Activated naive CD4-positive, alpha-beta T cell treated with anti-CD3 and anti-CD28 coated beads, Interleukin-2, amount 10 ng/mL, durations not matched to agents 7 days and 5 days (primary cell): ENCODE data around the gene RGSL1.
A peak's percentile ranks its signal among the peaks of the same experiment; 100 is the strongest.
"Not testable (repeated sequence)": the region's sequence is repeated elsewhere in the genome, so short reads cannot be mapped to it uniquely, and the experiment has no call there.

Experiments used
- CTCF ChIA-PET: fragments of 350-600 bp; sonication (Branson Sonifier 250); formaldehyde crosslinking; loops from one replicate; lab custom pipeline; 2021; ENCODE audit warnings: antibody characterized with exemption; lab: Charles Lee
- DNase-seq: peaks from one replicate; pipeline ENCODE4 v3.0.0-alpha.2; 2020
- H3K27ac Mint-ChIP-seq: one replicate; pipeline ENCODE4 v1.8.0; 2021; ENCODE audit warnings: mild to moderate bottlenecking, moderate library complexity, mixed read lengths
- H3K27me3 Mint-ChIP-seq: one replicate; pipeline ENCODE4 v1.8.0; 2021; ENCODE audit warnings: mild to moderate bottlenecking, mixed read lengths
- H3K36me3 Mint-ChIP-seq: one replicate; pipeline ENCODE4 v1.8.0; 2021; ENCODE audit warnings: mixed read lengths
- H3K4me1 Mint-ChIP-seq: one replicate; pipeline ENCODE4 v1.8.0; 2021; ENCODE audit warnings: mixed read lengths
- H3K4me3 Mint-ChIP-seq: one replicate; pipeline ENCODE4 v1.8.0; 2021; ENCODE audit warnings: mild to moderate bottlenecking, moderate library complexity, mixed read lengths
- H3K9me3 Mint-ChIP-seq: one replicate; pipeline ENCODE4 v1.8.0; 2021; ENCODE audit warnings: mixed read lengths

The RGSL1 gene

GRCh38 chr1:182428043-182428442, 21.9 kb upstream of the RGSL1 start:
- Mint-ChIP-seq H3K4me3 (no peak overlapping the region), H3K27ac (no peak overlapping the region), H3K9me3 (no peaks in the 10 kb centered on the region), H3K4me1 (peaks cover 16% of the 10 kb centered on the region), H3K36me3 (no peaks in the 10 kb centered on the region), H3K27me3 (peaks cover 7% of the 10 kb centered on the region)
- DNase-seq: no peak
- CTCF ChIA-PET: interaction anchor here (0.9 kb wide), 1 partner anchor 15 kb away, joined by 3 read pairs; no protein-coding TSS in a partner anchor

DNA sequence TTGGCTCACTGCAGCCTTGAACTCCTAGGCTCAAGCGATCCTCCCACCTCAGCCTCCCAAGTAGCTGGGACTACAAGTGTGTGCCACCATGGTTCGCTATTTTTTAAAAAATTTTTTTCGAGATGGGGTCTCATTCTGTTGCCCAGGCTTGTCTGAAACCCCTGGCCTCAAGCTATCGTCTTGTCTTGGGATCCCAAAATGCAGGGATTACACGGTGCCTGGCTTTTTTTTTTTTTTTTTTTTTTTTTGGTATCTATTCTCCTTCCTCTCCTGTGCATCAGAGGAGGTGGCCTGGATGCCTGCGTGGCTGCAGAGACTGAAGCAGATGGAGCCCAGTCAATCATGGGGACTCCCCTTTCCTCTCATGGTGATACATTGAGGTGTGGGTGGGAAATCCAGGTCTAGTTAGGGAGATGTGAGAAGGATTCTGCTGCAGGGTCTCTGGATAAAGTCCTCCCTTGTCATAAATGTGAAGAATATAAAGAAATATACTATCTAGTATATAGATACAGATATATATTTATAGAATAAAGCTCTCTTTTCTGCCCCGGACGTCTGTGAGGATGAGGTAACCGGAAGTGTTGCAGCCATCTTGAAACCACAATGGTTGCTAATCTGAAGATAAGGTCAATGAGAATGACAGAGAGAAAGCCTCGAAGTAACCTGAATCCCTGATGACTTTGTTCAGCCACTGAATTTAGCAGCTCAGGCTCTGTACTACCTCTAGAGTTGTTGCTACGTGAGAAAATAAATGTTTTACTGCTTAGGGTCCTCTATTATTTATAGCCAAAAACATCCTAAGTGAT, 19.5 kb upstream of the RGSL1 start:
- Mint-ChIP-seq H3K36me3 (no peaks in the 10 kb centered on the region), H3K27me3 (peaks cover 8% of the 10 kb centered on the region), H3K27ac (no peak overlapping the region), H3K9me3 (no peaks in the 10 kb centered on the region), H3K4me1 (peaks cover 16% of the 10 kb centered on the region), H3K4me3 (no peak overlapping the region)
- CTCF ChIA-PET: interaction anchor here (1.0 to 1.8 kb wide), 2 partner anchors 34 to 952 kb away, joined by 3 to 4 read pairs; no protein-coding TSS in a partner anchor
- DNase-seq: peak; percentile 61

DNA sequence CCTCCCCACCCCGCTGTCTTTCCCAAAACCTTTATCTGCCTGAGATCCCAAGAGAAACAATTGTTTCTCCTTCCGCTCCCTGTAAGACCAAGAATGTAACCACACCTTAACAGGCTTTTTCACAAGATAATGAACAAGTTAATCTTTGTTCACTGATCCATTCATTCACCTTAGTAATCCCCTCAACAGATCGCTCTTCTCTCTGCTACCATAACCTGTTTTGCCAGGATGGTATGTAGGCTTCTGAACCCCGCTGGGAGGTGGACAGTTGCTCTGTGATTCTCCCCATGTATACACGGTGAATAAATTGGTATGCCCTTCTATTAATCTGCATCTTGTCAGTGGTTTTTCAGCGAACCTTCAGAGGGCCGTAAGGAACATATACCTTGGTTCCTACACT, 18.7 kb upstream of the RGSL1 start:
- no peaks in the 10 kb centered on the region for H3K9me3 Mint-ChIP-seq
- no peak overlapping the region for H3K27ac Mint-ChIP-seq
- H3K4me1 Mint-ChIP-seq: peaks cover 16% of the 10 kb centered on the region
- no peak for DNase-seq
- H3K36me3 Mint-ChIP-seq: no peaks in the 10 kb centered on the region
- H3K27me3 Mint-ChIP-seq: peaks cover 3% of the 10 kb centered on the region
- no peak overlapping the region for H3K4me3 Mint-ChIP-seq
- CTCF ChIA-PET: interaction anchor here (1.0 to 1.8 kb wide), 2 partner anchors 34 to 953 kb away, joined by 3 to 4 read pairs; no protein-coding TSS in a partner anchor

DNA sequence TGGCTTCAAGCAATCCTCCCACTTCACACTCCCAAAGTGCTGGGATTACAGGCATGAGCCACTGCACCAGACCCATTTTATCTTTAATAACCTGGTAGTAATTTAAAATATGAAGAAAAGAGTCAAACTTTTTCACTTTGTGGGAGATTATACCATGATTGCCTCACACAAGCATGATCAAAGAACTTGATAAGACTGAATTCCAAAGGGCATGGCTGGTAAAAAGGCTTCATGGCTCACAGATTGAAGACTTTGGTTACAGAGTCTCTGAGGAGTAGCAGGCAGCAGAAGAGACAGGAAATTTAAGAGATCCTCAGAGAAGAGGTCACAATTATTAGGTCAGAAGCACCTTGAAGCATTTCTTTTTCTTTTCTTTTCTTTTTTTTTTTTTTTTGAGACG, 16.4 kb upstream of the RGSL1 start:
- Mint-ChIP-seq H3K4me1 (peaks cover 19% of the 10 kb centered on the region), H3K27me3 (peaks cover 11% of the 10 kb centered on the region), H3K36me3 (no peaks in the 10 kb centered on the region), H3K27ac (no peak overlapping the region), H3K9me3 (peaks cover 3% of the 10 kb centered on the region), H3K4me3 (no peak overlapping the region)
- no peak for DNase-seq
- CTCF ChIA-PET: no interaction called here

DNA sequence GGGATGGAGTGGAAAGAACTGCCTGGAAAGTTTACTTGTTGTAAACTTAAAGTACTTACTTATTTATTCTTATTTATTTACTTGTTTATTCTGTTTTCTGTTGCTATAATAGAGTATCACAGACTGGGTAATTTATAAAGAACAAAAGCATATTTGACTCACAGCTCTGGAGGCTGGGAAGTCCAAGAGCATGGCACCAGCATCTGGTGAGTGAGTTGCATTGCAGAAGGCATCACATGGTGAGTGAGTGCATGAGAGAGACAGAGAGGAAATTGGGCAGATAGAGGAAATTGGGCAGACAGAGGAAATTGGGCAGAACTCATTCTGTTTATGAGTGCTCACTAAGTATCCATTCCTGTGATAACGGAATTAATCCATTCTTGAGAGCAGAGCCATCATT, 11.6 kb upstream of the RGSL1 start:
- H3K27me3 Mint-ChIP-seq: peaks cover 15% of the 10 kb centered on the region
- H3K4me1 Mint-ChIP-seq: peaks cover 3% of the 10 kb centered on the region
- H3K27ac Mint-ChIP-seq: no peak overlapping the region
- CTCF ChIA-PET: interaction anchor here (0.8 kb wide), 1 partner anchor 61 kb away, joined by 3 read pairs; no protein-coding TSS in a partner anchor
- DNase-seq: no peak
- peaks cover 3% of the 10 kb centered on the region for H3K9me3 Mint-ChIP-seq
- no peak overlapping the region for H3K4me3 Mint-ChIP-seq
- no peaks in the 10 kb centered on the region for H3K36me3 Mint-ChIP-seq

GRCh38 chr1:182441719-182442118, 8.2 kb upstream of the RGSL1 start:
- Mint-ChIP-seq H3K27me3 (peaks cover 17% of the 10 kb centered on the region), H3K9me3 (peaks cover 3% of the 10 kb centered on the region), H3K4me3 (no peak overlapping the region), H3K36me3 (no peaks in the 10 kb centered on the region), H3K4me1 (peaks cover 3% of the 10 kb centered on the region), H3K27ac (no peak overlapping the region)
- CTCF ChIA-PET: no interaction called here
- no peak for DNase-seq

DNA sequence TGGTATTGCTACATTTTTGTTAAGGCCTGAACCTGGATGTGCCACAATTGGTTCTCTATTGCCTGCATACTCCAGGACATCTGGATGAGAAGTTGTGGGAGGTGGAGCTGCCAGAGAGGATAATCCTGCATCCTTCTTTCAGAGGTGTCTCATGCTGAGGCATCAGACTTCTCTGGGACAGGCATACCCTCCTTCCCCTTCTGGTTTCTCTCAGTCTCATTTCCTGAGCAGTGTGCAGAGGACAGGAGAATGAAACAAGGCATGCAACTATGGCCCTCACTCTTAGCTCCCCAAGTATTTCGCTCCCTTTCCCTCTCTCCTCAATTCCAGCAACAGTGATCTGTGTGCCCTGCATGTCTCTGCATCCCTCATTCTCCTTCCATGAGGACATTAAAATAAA, 7.6 kb upstream of the RGSL1 start:
- DNase-seq: no peak
- peaks cover 3% of the 10 kb centered on the region for H3K4me1 Mint-ChIP-seq

DNA sequence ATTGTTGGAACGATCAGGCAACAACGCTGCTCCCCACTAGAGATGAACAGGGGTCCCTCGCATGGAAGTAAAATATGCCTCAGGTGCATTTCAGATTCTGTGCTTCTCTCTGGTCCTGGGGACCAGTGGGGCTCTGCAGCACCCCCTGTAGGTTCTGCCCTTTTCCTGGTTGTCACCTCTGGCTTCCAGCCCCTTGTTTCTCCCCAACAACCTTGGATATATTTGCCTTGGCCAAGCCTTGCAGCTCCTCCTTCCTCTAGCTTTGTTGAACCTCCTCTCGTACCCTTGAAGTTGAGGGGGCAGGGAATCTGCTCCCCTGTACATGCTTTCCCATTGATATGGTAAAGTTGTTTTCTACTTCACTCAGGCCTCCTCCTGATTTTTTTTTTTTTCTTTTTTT, 5.4 kb upstream of the RGSL1 start:
- CTCF ChIA-PET: interaction anchor here (0.7 to 2.0 kb wide), 5 partner anchors 154 to 359 kb away, joined by 3 to 9 read pairs (median 4); no protein-coding TSS in a partner anchor
- no peaks in the 10 kb centered on the region for H3K9me3 Mint-ChIP-seq
- no peaks in the 10 kb centered on the region for H3K4me1 Mint-ChIP-seq
- no peak for DNase-seq
- H3K36me3 Mint-ChIP-seq: no peaks in the 10 kb centered on the region
- H3K4me3 Mint-ChIP-seq: no peak overlapping the region
- no peak overlapping the region for H3K27ac Mint-ChIP-seq
- H3K27me3 Mint-ChIP-seq: peaks cover 13% of the 10 kb centered on the region

More for the DNA sequence above, 7.6 kb upstream of the RGSL1 start:
- CTCF ChIA-PET: no interaction called here
- H3K27ac Mint-ChIP-seq: no peak overlapping the region
- no peak overlapping the region for H3K4me3 Mint-ChIP-seq
- H3K27me3 Mint-ChIP-seq: peaks cover 13% of the 10 kb centered on the region
- H3K36me3 Mint-ChIP-seq: no peaks in the 10 kb centered on the region
- H3K9me3 Mint-ChIP-seq: peaks cover 3% of the 10 kb centered on the region

DNA sequence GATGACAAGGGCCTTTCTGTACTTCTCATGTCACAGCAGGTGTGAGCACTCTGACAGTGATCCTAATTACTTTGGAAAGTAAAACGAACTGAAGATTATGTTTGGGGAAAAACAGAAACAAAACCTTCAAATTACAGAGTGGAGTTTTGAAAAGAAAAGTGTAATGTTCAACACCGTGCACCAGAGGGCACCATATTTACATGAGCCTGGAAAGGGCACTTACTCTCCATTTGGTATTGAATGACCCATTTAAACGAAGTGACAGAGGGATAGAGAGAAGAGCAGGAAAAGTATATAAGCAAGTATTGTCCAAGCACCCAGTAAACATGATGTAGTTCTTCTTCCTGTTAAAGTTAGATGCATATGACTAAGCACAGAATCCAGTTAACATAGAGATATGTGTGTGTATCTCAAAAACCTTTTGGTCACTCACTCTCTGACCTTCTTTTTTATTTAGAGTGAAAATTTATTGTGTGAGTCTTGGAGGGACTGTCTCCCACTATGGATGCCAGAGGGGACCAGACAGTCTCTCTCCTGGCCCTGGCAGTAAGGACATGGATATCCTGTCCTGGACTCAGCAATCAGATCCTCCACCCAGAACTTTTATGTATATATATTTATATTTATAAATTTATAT, 3.8 kb upstream of the RGSL1 start:
- no peak overlapping the region for H3K27ac Mint-ChIP-seq
- no peaks in the 10 kb centered on the region for H3K4me1 Mint-ChIP-seq
- peak; percentile 43 for DNase-seq
- CTCF ChIA-PET: no interaction called here
- H3K27me3 Mint-ChIP-seq: peaks cover 10% of the 10 kb centered on the region
- H3K9me3 Mint-ChIP-seq: no peaks in the 10 kb centered on the region
- no peaks in the 10 kb centered on the region for H3K36me3 Mint-ChIP-seq
- H3K4me3 Mint-ChIP-seq: no peak overlapping the region

- DNase-seq, H3K4me1 Mint-ChIP-seq, H3K9me3 Mint-ChIP-seq, H3K4me3 Mint-ChIP-seq, H3K27ac Mint-ChIP-seq, H3K36me3 Mint-ChIP-seq: not testable (repeated sequence)
- CTCF ChIA-PET: interaction anchor here (0.6 to 1.0 kb wide), 2 partner anchors 146 to 337 kb away, joined by 3 to 4 read pairs; no protein-coding TSS in a partner anchor
- H3K27me3 Mint-ChIP-seq: peaks cover 13% of the 10 kb centered on the region
Measured at GRCh38 chr1:182447124-182447523, 2.8 kb upstream of the RGSL1 start.

GRCh38 chr1:182447660-182448059, 2.3 kb upstream of the RGSL1 start:
- no peak for DNase-seq
- peaks cover 4% of the 10 kb centered on the region for H3K4me1 Mint-ChIP-seq
- H3K27ac Mint-ChIP-seq: no peak overlapping the region
- no peak overlapping the region for H3K4me3 Mint-ChIP-seq
- CTCF ChIA-PET: interaction anchor here (0.6 to 1.0 kb wide), 3 partner anchors 145 to 336 kb away, joined by 3 to 4 read pairs (median 3); no protein-coding TSS in a partner anchor
- no peaks in the 10 kb centered on the region for H3K36me3 Mint-ChIP-seq
- H3K9me3 Mint-ChIP-seq: no peaks in the 10 kb centered on the region
- H3K27me3 Mint-ChIP-seq: peaks cover 13% of the 10 kb centered on the region

GRCh38 chr1:182453631-182454030, 3.7 kb downstream of the RGSL1 start:
- H3K4me3 Mint-ChIP-seq: no peak overlapping the region
- H3K36me3 Mint-ChIP-seq: no peaks in the 10 kb centered on the region
- CTCF ChIA-PET: no interaction called here
- no peaks in the 10 kb centered on the region for H3K9me3 Mint-ChIP-seq
- H3K27me3 Mint-ChIP-seq: peaks cover 6% of the 10 kb centered on the region
- no peak overlapping the region for H3K27ac Mint-ChIP-seq
- H3K4me1 Mint-ChIP-seq: peaks cover 4% of the 10 kb centered on the region
- DNase-seq: no peak

DNA sequence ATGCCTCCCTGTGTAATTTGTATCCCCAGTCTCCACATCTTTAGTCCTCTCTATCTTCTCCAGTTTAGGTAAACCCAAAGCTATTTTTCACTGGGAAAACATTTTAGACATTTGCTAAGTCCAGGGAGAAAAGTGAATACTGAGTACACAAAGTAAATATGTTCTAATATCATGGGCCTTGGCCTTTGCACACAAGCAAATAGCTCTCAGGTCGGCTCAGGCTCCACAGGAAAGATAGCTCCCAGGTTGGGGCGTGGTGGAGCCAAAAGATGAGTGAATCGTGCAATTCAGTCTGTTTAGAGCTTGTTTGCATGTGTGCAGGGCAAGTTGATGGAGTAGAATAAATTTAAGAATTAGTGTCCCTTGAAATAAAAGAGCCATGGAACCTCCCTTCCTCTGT, 7.9 kb downstream of the RGSL1 start:
- H3K27me3 Mint-ChIP-seq: peaks cover 10% of the 10 kb centered on the region
- no peaks in the 10 kb centered on the region for H3K9me3 Mint-ChIP-seq
- no peak overlapping the region for H3K4me3 Mint-ChIP-seq
- no peaks in the 10 kb centered on the region for H3K36me3 Mint-ChIP-seq
- H3K27ac Mint-ChIP-seq: no peak overlapping the region
- CTCF ChIA-PET: no interaction called here
- H3K4me1 Mint-ChIP-seq: no peaks in the 10 kb centered on the region
- DNase-seq: no peak

- Mint-ChIP-seq H3K4me1 (no peaks in the 10 kb centered on the region), H3K27me3 (peaks cover 7% of the 10 kb centered on the region), H3K36me3 (no peaks in the 10 kb centered on the region), H3K4me3 (no peak overlapping the region), H3K9me3 (no peaks in the 10 kb centered on the region), H3K27ac (no peak overlapping the region)
- CTCF ChIA-PET: no interaction called here
- DNase-seq: no peak
Measured at GRCh38 chr1:182459949-182460348, 10.0 kb downstream of the RGSL1 start.
